GM20000 (cell line): ENCODE results near the gene BSPRY.

Experiments used
- DNase-seq: peaks from one replicate; pipeline ENCODE4 v3.0.0; 2012; ENCODE audit warnings: low spot score
- TF ChIP-seq, protein P1 (sequence below): IDR thresholded peaks from 2 replicates; pipeline ENCODE4 v1.5.1; 2012; ENCODE audit warnings: mild to moderate bottlenecking, control low read depth; ENCODE audit errors: extremely low read depth, missing control alignments

The BSPRY gene

DNA sequence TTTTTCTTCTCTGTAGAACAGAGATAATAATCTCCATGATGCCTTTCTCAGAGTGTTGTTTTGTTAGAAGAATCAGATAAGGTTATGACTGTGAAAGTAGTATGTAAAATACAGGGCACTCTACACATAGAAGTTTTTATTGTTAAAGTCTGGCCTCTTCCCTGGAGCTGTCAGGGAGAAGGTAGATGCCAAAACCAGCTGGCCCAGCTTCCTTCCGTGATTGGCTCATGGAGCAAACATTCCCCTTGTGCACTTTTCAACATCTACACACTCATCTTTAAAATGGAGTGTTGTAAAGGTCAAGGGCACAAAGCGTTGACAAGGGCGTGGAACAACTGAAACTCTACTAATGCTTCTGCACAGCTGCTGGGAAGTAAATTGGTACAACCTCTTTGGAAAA lies 38.8 kb upstream of the BSPRY start:
- TF ChIP-seq, protein P1, sequence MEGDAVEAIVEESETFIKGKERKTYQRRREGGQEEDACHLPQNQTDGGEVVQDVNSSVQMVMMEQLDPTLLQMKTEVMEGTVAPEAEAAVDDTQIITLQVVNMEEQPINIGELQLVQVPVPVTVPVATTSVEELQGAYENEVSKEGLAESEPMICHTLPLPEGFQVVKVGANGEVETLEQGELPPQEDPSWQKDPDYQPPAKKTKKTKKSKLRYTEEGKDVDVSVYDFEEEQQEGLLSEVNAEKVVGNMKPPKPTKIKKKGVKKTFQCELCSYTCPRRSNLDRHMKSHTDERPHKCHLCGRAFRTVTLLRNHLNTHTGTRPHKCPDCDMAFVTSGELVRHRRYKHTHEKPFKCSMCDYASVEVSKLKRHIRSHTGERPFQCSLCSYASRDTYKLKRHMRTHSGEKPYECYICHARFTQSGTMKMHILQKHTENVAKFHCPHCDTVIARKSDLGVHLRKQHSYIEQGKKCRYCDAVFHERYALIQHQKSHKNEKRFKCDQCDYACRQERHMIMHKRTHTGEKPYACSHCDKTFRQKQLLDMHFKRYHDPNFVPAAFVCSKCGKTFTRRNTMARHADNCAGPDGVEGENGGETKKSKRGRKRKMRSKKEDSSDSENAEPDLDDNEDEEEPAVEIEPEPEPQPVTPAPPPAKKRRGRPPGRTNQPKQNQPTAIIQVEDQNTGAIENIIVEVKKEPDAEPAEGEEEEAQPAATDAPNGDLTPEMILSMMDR: no peak
- no peak for DNase-seq

DNA sequence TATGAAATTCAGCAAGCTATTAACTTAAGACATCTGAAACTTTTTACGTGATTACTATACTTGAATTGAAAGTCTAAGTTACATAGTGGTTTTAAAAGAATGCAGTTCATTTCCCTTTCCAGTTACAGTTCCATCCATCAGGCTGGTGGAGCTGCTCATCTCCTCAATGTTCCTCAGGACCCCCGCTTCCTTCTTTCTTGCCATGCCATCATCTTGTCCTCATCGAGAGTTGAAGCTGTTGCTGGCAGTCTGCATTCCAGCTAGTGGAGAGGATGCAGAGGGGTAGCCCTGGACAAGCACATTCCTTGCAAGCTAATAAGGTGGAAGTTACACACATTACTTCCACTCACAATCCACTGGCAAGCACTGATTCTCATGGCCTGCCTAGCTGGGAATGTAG lies 37.4 kb upstream of the BSPRY start:
- TF ChIP-seq, protein P1: no peak
- no peak for DNase-seq

DNA sequence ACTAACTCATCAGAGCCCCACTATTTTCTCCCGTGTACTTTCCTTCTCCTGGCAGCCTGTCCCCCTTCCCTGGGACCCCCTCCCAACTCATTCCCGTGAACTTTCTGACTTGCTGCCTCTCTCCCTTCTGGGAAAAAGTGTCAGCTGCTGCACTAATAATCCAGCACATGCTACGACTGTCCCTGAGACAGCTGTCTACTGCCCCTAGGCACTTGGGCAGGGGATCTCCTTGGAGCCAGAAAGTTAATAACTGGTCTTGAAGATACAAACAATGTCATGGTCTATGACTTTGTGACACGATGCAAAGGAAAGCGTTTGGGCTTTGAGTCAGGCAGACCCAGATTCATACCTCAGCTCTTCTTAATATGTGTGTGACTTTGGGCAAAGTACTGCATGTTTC lies 36.1 kb upstream of the BSPRY start:
- TF ChIP-seq, protein P1: no peak
- DNase-seq: no peak

DNA sequence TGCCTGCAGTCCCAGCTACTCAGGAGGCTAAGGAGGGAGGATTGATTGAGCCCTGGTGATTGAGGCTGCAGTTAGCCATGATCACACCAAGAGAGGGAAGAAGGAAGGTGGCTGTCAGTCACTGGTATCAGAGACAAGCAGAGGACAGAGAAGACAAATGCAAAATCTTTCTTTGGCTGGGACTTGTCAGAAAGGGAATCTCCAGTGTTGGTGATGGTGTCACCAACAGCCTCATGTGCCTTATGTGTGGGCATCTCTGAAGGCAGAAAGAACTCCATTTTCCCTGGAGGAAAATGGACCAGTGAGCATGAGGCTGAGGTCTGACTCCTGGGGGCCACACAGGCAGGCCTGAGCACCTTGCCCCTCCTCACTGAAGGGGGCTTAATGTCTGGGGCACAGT lies 34.1 kb upstream of the BSPRY start:
- TF ChIP-seq, protein P1: no peak
- DNase-seq: no peak

DNA sequence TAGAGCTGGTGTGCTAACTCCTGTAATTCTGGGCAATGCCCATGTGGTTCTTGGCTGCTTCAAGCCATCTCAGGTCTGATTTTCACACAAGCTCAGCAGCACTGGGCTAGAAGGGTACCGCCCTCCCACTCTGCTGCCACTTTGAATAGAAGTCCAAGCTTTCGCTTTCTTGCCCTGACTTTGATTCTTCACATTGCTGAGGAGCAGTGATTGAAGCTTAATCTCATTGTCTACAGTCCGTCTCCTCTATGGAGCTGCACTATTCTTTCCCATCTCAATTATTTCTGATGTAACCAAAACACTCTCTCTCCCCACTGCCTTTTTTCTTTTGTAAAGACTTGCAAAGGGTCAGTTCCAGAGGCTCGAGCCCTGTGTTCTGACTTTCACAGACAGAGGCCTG lies 33.3 kb upstream of the BSPRY start:
- DNase-seq: no peak
- TF ChIP-seq, protein P1: no peak

DNA sequence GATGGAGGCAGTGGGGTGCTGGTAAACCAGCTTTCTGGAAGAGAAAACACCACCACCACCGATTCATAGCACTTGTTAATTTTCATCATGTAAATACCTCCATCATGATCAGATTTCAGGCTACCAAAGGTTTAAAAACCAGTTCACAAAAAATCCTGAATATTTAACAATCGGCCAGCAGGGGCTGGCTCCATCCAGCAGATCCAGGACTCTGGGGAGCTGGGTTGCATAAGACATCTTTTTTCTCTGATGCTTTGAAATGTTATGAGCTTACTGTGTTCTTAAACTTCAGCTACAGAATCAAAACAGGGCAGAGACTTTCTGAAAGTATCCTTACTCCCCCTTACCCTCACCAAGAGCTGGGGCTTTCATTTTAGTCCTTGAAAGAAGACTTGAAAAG lies 31.6 kb upstream of the BSPRY start:
- DNase-seq: no peak
- TF ChIP-seq, protein P1: no peak

DNA sequence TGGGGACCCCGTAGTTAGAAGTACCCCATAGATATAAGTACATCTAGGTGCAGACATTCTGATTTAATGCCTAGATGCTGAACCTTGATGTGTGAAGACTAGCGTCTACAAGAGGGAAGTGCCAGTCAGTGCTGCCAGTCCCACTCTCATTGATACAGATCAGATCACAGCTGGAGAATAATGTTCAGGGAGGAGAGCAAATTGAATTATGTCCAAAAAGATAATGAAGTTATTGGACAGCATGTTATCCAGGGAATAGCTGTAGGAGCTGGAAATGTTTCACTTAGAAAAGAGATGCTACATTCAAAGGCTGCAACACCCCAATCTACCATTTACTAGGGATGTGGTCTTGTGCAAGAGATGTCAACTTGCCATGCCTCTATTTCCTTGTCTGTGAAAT lies 30.3 kb upstream of the BSPRY start:
- TF ChIP-seq, protein P1: no peak
- no peak for DNase-seq
